HEK293T (cell line): ENCODE results near the gene VIPR2.

ENCODE experiments used
- ARNT ChIP-seq: fragments of 450-650 bp; IDR thresholded peaks from 2 replicates; pipeline ENCODE4 v1.6.1; 2017; ENCODE audit warnings: mild to moderate bottlenecking
- BHLHE40 ChIP-seq: fragments of 450-650 bp; IDR thresholded peaks from 2 replicates; pipeline ENCODE4 v1.6.1; 2016; ENCODE audit warnings: mild to moderate bottlenecking, moderate library complexity, borderline replicate concordance
- L3MBTL2 ChIP-seq: fragments of 450-650 bp; conservative IDR thresholded peaks from 2 replicates; pipeline ENCODE4 v1.6.1; 2016; ENCODE audit warnings: mild to moderate bottlenecking
- NFRKB ChIP-seq: fragments of 450-650 bp; IDR thresholded peaks from 2 replicates; pipeline ENCODE4 v1.6.1; 2016; ENCODE audit warnings: mild to moderate bottlenecking, moderate library complexity
- SP1 ChIP-seq: fragments of 450-650 bp; IDR thresholded peaks from 2 replicates; pipeline ENCODE4 v1.6.1; 2017
- SUZ12 ChIP-seq: fragments of 450-650 bp; IDR thresholded peaks from 2 replicates; pipeline ENCODE4 v1.6.1; 2016; ENCODE audit warnings: mild to moderate bottlenecking
- ZNF384 ChIP-seq: fragments of 450-650 bp; IDR thresholded peaks from 2 replicates; pipeline ENCODE4 v1.6.1; 2016
- TF ChIP-seq, protein P1 (sequence below): fragments of 450-650 bp; IDR thresholded peaks from 2 replicates; pipeline ENCODE4 v1.6.1; 2016

DNA sequence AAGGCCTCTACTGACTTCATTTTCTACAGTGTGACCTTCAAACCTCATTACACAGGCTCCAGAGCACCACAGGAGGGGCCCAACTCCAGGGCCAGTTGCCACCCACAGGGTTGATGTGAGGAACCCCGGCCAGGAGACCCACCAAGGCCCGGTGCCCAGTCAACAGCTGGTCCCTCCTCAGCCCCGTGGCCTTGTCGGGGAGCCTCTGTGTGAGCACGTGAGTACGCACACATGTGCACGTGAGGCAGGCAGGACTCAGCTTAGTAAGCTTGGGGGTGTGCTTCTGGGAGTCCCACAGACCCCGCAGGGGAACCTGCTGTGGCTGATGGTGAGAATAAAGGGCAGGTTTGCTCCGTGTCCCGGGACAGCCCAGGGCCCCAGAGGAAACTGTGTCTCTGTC lies 104.5 kb downstream of the VIPR2 start:
- no peak for TF ChIP-seq ARNT
- no peak for TF ChIP-seq BHLHE40
- TF ChIP-seq, protein P1, sequence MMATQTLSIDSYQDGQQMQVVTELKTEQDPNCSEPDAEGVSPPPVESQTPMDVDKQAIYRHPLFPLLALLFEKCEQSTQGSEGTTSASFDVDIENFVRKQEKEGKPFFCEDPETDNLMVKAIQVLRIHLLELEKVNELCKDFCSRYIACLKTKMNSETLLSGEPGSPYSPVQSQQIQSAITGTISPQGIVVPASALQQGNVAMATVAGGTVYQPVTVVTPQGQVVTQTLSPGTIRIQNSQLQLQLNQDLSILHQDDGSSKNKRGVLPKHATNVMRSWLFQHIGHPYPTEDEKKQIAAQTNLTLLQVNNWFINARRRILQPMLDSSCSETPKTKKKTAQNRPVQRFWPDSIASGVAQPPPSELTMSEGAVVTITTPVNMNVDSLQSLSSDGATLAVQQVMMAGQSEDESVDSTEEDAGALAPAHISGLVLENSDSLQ: no peak
- no peak for TF ChIP-seq ZNF384
- TF ChIP-seq L3MBTL2: no peak
- no peak for TF ChIP-seq SUZ12
- no peak for TF ChIP-seq NFRKB
- no peak for TF ChIP-seq SP1
